ENCODE results near the gene C17orf67.
A peak's percentile ranks its signal among the peaks of the same experiment; 100 is the strongest.
"Not testable (repeated sequence)": the region's sequence is repeated elsewhere in the genome, so short reads cannot be mapped to it uniquely, and the experiment has no call there.

Gene C17orf67

GRCh38 chr17:56779898-56780777, 53.6 kb downstream of the C17orf67 start:
- no peaks in the 10 kb centered on the region for H3K36me3 Mint-ChIP-seq (ENCODE audit: low read depth)
- peak overlapping the region; percentile 76 for H3K4me3 Mint-ChIP-seq
- ATAC-seq (peak; percentile 93), DNase-seq (peak; percentile 90)
- H3K27me3 Mint-ChIP-seq: peaks cover 3% of the 10 kb centered on the region
- H3K9me3 Mint-ChIP-seq: no peaks in the 10 kb centered on the region
- H3K27ac Mint-ChIP-seq: peak overlapping the region; percentile 80
- H3K4me1 Mint-ChIP-seq: peaks cover 35% of the 10 kb centered on the region

- ATAC-seq (no peak), DNase-seq (no peak)
- no peaks in the 10 kb centered on the region for H3K9me3 Mint-ChIP-seq
- peaks cover 32% of the 10 kb centered on the region for H3K4me1 Mint-ChIP-seq
- H3K27me3 Mint-ChIP-seq: peaks cover 3% of the 10 kb centered on the region
- H3K4me3 Mint-ChIP-seq: peak overlapping the region; percentile 76
- no peaks in the 10 kb centered on the region for H3K36me3 Mint-ChIP-seq (ENCODE audit: low read depth)
- peak overlapping the region; percentile 80 for H3K27ac Mint-ChIP-seq
Observed at GRCh38 chr17:56779322-56779721, 54.4 kb downstream of the C17orf67 start.

- Mint-ChIP-seq H3K4me3 (no peak overlapping the region), H3K36me3 (ENCODE audit: low read depth) (no peaks in the 10 kb centered on the region), H3K9me3 (no peaks in the 10 kb centered on the region), H3K27ac (no peak overlapping the region), H3K4me1 (peaks cover 32% of the 10 kb centered on the region), H3K27me3 (peaks cover 3% of the 10 kb centered on the region)
- DNase-seq (no peak), ATAC-seq (no peak)
Observed at GRCh38 chr17:56778898-56779297, 54.8 kb downstream of the C17orf67 start.

DNA sequence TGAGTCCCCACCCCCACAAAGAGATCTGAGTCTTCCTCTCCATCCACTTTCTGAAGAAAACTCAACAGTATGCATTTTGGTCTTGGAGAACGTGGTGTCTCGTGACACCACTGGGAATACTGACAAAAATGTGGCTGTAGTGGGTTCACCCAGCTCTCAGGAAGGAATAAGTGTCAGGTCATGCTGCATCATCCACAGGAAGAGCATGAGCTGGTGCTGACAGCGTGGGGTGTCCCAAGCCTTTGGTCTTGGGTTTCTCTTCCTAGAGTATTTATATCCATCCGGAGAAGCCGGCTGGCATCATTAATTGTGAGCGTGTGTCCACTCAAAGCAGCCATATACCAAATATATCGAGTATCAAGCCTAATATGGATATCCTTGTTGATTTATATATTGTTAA, 55.9 kb downstream of the C17orf67 start:
- ATAC-seq (no peak), DNase-seq (no peak)
- H3K27me3 Mint-ChIP-seq: peaks cover 3% of the 10 kb centered on the region
- no peaks in the 10 kb centered on the region for H3K36me3 Mint-ChIP-seq (ENCODE audit: low read depth)
- no peak overlapping the region for H3K27ac Mint-ChIP-seq
- no peak overlapping the region for H3K4me3 Mint-ChIP-seq
- no peaks in the 10 kb centered on the region for H3K9me3 Mint-ChIP-seq
- peaks cover 30% of the 10 kb centered on the region for H3K4me1 Mint-ChIP-seq

- Mint-ChIP-seq H3K9me3 (no peaks in the 10 kb centered on the region), H3K27me3 (no peaks in the 10 kb centered on the region), H3K27ac (no peak overlapping the region), H3K36me3 (ENCODE audit: low read depth) (no peaks in the 10 kb centered on the region), H3K4me3 (no peak overlapping the region), H3K4me1 (peaks cover 10% of the 10 kb centered on the region)
- DNase-seq (no peak), ATAC-seq (no peak)
Observed at GRCh38 chr17:56774650-56775049, 59.1 kb downstream of the C17orf67 start.

- no peaks in the 10 kb centered on the region for H3K9me3 Mint-ChIP-seq
- no peak for ATAC-seq
Observed at GRCh38 chr17:56773124-56773523, 60.6 kb downstream of the C17orf67 start.

GRCh38 chr17:56772442-56772841, 61.3 kb downstream of the C17orf67 start:
- Mint-ChIP-seq H3K9me3 (no peaks in the 10 kb centered on the region), H3K27me3 (no peaks in the 10 kb centered on the region), H3K36me3 (ENCODE audit: low read depth) (no peaks in the 10 kb centered on the region), H3K27ac (no peak overlapping the region), H3K4me3 (no peak overlapping the region), H3K4me1 (no peaks in the 10 kb centered on the region)
- no peak for ATAC-seq
- no peak for DNase-seq

More at GRCh38 chr17:56773124-56773523, 60.6 kb downstream of the C17orf67 start:
- H3K27me3 Mint-ChIP-seq: no peaks in the 10 kb centered on the region
- DNase-seq: no peak
- H3K4me1 Mint-ChIP-seq: no peaks in the 10 kb centered on the region
- no peak overlapping the region for H3K27ac Mint-ChIP-seq
- H3K36me3 Mint-ChIP-seq (ENCODE audit: low read depth): no peaks in the 10 kb centered on the region
- H3K4me3 Mint-ChIP-seq: no peak overlapping the region

DNA sequence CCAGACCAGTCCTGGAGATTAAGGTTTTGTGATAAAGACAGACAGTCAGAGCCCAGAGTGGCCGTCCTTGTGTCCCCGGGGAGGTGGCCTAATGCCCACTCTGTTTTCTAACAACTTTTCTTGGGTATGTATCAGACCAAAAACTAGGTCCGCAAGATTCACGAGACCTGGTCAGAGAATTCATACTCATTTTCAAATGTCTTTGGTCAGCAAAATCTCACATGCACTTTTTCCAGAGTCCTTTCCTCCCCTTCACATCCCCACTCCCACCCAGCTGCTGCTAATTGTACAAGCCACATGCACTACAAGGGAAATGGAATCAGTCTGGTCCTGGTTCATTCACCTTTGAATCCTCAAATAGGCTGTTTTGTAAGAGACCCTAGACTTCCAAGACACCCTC, 61.7 kb downstream of the C17orf67 start:
- no peak overlapping the region for H3K4me3 Mint-ChIP-seq
- DNase-seq: no peak
- no peak for ATAC-seq
- H3K27ac Mint-ChIP-seq: no peak overlapping the region
- no peaks in the 10 kb centered on the region for H3K9me3 Mint-ChIP-seq
- H3K27me3 Mint-ChIP-seq: no peaks in the 10 kb centered on the region
- H3K36me3 Mint-ChIP-seq (ENCODE audit: low read depth): no peaks in the 10 kb centered on the region
- no peaks in the 10 kb centered on the region for H3K4me1 Mint-ChIP-seq

- Mint-ChIP-seq H3K4me1 (no peaks in the 10 kb centered on the region), H3K27me3 (no peaks in the 10 kb centered on the region), H3K9me3 (no peaks in the 10 kb centered on the region), H3K4me3 (no peak overlapping the region), H3K27ac (no peak overlapping the region), H3K36me3 (ENCODE audit: low read depth) (no peaks in the 10 kb centered on the region)
- ATAC-seq (no peak), DNase-seq (no peak)
Observed at GRCh38 chr17:56771563-56771962, 62.2 kb downstream of the C17orf67 start.

DNA sequence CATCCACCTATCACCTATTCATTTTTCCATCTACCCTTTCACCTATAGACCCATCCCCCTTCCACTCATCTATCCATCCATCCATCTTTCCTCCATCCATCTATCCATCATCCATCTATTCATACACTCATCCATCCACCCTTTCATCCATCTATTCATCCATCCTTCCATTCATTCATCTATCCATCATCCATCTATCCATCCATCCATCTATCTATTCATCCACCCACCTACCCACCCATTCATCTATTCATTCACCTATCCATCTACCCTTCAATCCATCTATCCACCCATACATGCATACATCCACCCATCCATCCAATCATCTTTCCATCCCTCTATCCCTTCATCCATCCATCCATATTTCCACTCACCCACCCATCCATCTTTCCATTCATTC, 63.3 kb downstream of the C17orf67 start:
- Mint-ChIP-seq H3K4me1 (no peaks in the 10 kb centered on the region), H3K9me3 (no peaks in the 10 kb centered on the region), H3K27ac (no peak overlapping the region), H3K36me3 (ENCODE audit: low read depth) (no peaks in the 10 kb centered on the region), H3K27me3 (no peaks in the 10 kb centered on the region), H3K4me3 (no peak overlapping the region)
- no peak for ATAC-seq
- DNase-seq: no peak

DNA sequence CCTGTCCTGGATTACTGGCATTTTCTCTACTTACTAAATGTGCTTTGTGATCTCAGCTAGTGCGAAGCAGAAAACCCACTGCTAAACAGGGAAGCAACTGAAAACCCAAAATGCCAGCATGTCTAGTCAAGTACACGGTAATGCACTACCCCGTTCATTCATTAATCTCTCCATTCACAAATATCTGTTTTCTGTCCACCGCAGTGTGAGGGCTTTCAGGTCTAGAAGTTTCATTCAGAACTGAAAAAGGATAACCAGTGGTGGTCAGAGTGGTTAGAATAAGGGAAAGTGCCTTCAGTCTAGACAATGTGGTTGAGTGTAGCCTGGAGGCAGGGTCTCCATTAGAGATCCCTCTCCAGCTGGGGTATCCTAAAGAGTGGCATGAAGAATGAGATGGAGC, 68.3 kb downstream of the C17orf67 start:
- Mint-ChIP-seq H3K9me3 (no peaks in the 10 kb centered on the region), H3K4me3 (no peak overlapping the region), H3K27me3 (no peaks in the 10 kb centered on the region), H3K4me1 (peaks cover 16% of the 10 kb centered on the region), H3K36me3 (ENCODE audit: low read depth) (no peaks in the 10 kb centered on the region), H3K27ac (no peak overlapping the region)
- no peak for ATAC-seq
- no peak for DNase-seq

DNA sequence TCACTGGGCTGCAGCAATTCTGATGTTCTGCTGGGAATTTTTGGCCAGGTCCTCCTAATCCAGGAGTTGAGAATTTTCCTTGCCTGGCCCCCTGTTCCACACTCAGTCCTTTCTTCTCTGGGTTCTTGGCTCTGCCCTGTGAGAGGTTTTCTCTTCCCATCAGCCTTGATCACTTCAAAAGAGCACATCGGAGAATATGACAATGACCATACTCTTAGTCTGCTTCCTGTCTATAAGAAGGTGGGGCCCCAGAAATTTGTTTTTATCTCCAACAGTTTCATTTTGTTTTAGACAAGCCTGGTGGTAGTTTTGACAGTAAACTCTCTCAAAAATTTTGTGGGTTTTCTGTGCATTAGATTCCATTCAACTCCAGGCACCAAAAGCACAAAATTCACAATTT, 70.7 kb downstream of the C17orf67 start:
- no peak for DNase-seq
- Mint-ChIP-seq H3K9me3 (no peaks in the 10 kb centered on the region), H3K27ac (peak overlapping the region; percentile 48), H3K4me1 (peaks cover 16% of the 10 kb centered on the region), H3K27me3 (no peaks in the 10 kb centered on the region), H3K4me3 (peak overlapping the region; percentile 10), H3K36me3 (ENCODE audit: low read depth) (no peaks in the 10 kb centered on the region)
- peak; percentile 79 for ATAC-seq

- Mint-ChIP-seq H3K9me3 (no peaks in the 10 kb centered on the region), H3K36me3 (ENCODE audit: low read depth) (no peaks in the 10 kb centered on the region), H3K4me3 (no peak overlapping the region), H3K4me1 (peaks cover 16% of the 10 kb centered on the region), H3K27me3 (no peaks in the 10 kb centered on the region), H3K27ac (peak overlapping the region; percentile 48)
- no peak for ATAC-seq
- DNase-seq: no peak
Observed at GRCh38 chr17:56762144-56762543, 71.6 kb downstream of the C17orf67 start.

GRCh38 chr17:56761387-56761786, 72.3 kb downstream of the C17orf67 start:
- Mint-ChIP-seq H3K27me3 (no peaks in the 10 kb centered on the region), H3K36me3 (ENCODE audit: low read depth) (no peaks in the 10 kb centered on the region), H3K4me1 (peaks cover 24% of the 10 kb centered on the region), H3K9me3 (no peaks in the 10 kb centered on the region), H3K4me3 (no peak overlapping the region), H3K27ac (no peak overlapping the region)
- ATAC-seq (peak; percentile 64), DNase-seq (no peak)

DNA sequence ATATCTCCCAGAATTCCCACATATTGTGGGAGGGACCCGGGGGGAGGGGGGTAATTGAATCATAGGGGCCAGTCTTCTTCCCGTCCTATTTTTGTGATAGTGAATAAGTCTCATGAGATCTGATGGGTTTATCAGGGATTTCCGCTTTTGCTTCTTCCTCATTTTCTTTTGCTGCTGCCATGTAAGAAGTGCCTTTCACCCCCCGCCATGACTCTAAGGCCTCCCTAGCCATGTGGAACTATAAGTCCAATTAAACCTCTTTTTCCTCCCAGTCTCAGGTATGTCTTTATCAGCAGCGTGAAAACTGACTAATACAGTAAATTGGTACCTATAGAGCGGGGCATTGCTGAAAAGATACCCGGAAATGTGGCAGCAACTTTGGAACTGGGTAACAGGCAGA, 76.1 kb downstream of the C17orf67 start:
- H3K27me3 Mint-ChIP-seq; ATAC-seq; H3K9me3 Mint-ChIP-seq; H3K36me3 Mint-ChIP-seq (ENCODE audit: low read depth); DNase-seq; H3K4me3 Mint-ChIP-seq; H3K27ac Mint-ChIP-seq: not testable (repeated sequence)
- peaks cover 28% of the 10 kb centered on the region for H3K4me1 Mint-ChIP-seq
